Measurements from ENCODE around the gene RFC1. TPM values are rescaled to one million over a fixed set of nuclear protein-coding genes. Genes with fewer than 3 reads are reported as not detected.
"Not testable (repeated sequence)": the region's sequence is repeated elsewhere in the genome, so short reads cannot be mapped to it uniquely, and the experiment has no call there.

RFC1 gene
- total RNA-seq, 4 donors from 2014 or later, result 19.9 to 35.5 (median 29.6) TPM

DNA sequence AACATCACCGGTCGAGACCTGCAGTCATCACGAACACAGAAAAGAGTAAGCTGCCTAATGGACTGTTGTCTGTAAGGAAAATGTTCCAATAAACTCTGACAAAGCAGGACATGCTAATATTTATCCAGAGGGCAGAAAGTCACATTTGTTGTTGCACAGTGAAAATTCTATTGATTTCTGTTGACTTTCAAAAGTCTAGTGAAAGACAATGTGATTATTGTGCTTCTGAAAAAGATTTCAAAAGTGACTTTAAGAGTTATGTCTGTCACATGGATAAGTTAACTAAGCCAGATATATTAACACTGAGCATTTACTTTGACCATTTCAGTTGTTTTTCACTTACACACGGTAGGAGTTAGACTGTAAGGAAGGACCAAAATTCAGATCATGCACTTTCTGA lies 9.3 kb upstream of the RFC1 start:
- intact Hi-C loops (cut with DNase I; ENCODE audit: low total_unique reads), result no loop called here
- no peak for TF ChIP-seq POLR2A (IDR thresholded peaks at IDR 0.05)
- TF ChIP-seq CTCF (IDR thresholded peaks at IDR 0.05), result no peak
- DNase-seq (ENCODE audit: low spot score in 2 of 2), result no peak
- H3K4me3 ChIP-seq (ENCODE audit: low read depth, poor library complexity, severe bottlenecking), result no peak overlapping the region
- WGBS, 2 donors, result 72 to 74% methylated on average over 4 of the region's 4 CpGs

GRCh38 chr4:39371209-39371608 lies 5.0 kb upstream of the RFC1 start:
- H3K4me3 ChIP-seq (ENCODE audit: low read depth, poor library complexity, severe bottlenecking); DNase-seq (ENCODE audit: low spot score in 2 of 2); intact Hi-C loops (cut with DNase I; ENCODE audit: low total_unique reads): not testable (repeated sequence)
- 81 to 87% methylated on average over 6 of the region's 6 CpGs for WGBS, 2 donors

GRCh38 chr4:39369301-39369700 lies 3.1 kb upstream of the RFC1 start:
- TF ChIP-seq POLR2A (IDR thresholded peaks at IDR 0.05) (no peak), CTCF (IDR thresholded peaks at IDR 0.05) (no peak)
- no peak overlapping the region for H3K4me3 ChIP-seq (ENCODE audit: low read depth, poor library complexity, severe bottlenecking)
- WGBS, 2 donors, result 52 to 57% methylated on average over 4 of the region's 4 CpGs
- intact Hi-C loops (cut with DNase I; ENCODE audit: low total_unique reads), result no loop called here
- no peak for DNase-seq (ENCODE audit: low spot score in 2 of 2)

DNA sequence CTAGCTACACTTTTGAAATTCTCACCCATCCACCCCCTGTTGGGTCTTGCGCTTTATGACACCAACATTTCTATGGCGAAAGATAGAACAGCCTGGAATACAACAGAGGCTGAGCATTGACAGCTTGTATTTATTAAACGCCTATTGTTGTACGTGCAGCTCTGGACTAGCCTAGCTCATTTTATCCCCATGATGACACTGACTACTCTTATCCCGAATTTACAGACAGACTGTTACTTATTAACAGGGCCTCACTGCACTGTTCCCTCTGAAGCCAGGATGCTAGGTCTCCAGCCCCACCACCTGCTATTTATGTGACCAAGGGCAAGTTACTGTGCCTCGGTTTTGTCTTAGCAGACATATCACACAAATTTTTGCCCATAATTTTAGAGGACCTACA lies 1.0 kb upstream of the RFC1 start:
- no peak for DNase-seq (ENCODE audit: low spot score in 2 of 2)
- TF ChIP-seq POLR2A (IDR thresholded peaks at IDR 0.05) (no peak), CTCF (IDR thresholded peaks at IDR 0.05) (no peak)
- intact Hi-C loops (cut with DNase I; ENCODE audit: low total_unique reads), result no loop called here
- H3K4me3 ChIP-seq (ENCODE audit: low read depth, poor library complexity, severe bottlenecking), result no peak overlapping the region
- WGBS, 2 donors, result 87% methylated on average over 6 of the region's 6 CpGs

DNA sequence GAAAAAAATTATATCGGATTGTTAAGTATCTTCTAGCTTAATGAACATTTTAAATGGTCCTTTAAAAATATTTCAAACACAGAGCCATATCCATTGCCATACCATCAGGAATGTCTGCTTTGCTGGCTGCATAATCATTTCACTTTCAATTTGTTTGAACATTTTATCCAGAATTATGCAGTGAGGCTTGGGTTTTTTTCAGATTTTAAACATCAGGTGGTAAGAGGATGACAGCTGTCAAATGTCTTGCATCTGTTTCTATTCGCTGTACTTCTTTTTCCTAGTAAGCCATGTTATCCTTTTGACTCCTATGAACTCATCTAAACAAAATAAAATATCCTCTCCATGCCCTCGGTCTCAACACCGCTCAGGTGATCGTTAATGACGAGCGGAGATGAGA lies 802 bp downstream of the RFC1 start:
- TF ChIP-seq CTCF (IDR thresholded peaks at IDR 0.05) (no peak), POLR2A (IDR thresholded peaks at IDR 0.05) (no peak)
- intact Hi-C loops (cut with DNase I; ENCODE audit: low total_unique reads), result no loop called here
- peak overlapping the region; percentile 95 for H3K4me3 ChIP-seq (ENCODE audit: low read depth, poor library complexity, severe bottlenecking)
- no peak for DNase-seq (ENCODE audit: low spot score in 2 of 2)
- 4% methylated on average over 7 of the region's 7 CpGs for WGBS, 2 donors

GRCh38 chr4:39363773-39364393 lies 2.3 kb downstream of the RFC1 start:
- no peak overlapping the region for H3K4me3 ChIP-seq (ENCODE audit: low read depth, poor library complexity, severe bottlenecking)
- intact Hi-C loops (cut with DNase I; ENCODE audit: low total_unique reads), result no loop called here
- TF ChIP-seq CTCF (IDR thresholded peaks at IDR 0.05), result no peak
- TF ChIP-seq POLR2A (IDR thresholded peaks at IDR 0.05), result no peak
- WGBS, 2 donors, result 80 to 91% methylated on average over 4 of the region's 4 CpGs
- no peak for DNase-seq (ENCODE audit: low spot score in 2 of 2)
